B cell (primary cell): Measurements from ENCODE around the gene CSMD2. TPM values are rescaled to one million over a fixed set of nuclear protein-coding genes. Genes with fewer than 3 reads are reported as not detected.

Experiments
- ATAC-seq: fragments of 200-7000 bp; cut with Tn5 transposase; one replicate; pipeline ENCODE4 v1.10.0; 2021; ENCODE audit warnings: low read depth, mild to moderate bottlenecking, moderate number of reproducible peaks, moderate library complexity
- CTCF ChIA-PET: fragments of 350-600 bp; sonication (Branson Sonifier 250); formaldehyde crosslinking; loops from one replicate; lab custom pipeline; 2021; ENCODE audit warnings: antibody characterized with exemption, inconsistent platforms; lab: Charles Lee
- POLR2A ChIA-PET: fragments of 350-600 bp; sonication (Branson Sonifier 250); formaldehyde crosslinking; loops from one replicate; lab custom pipeline; 2021; ENCODE audit warnings: antibody characterized with exemption; lab: Charles Lee
- DNase-seq: peaks from one replicate; pipeline ENCODE4 v3.0.0; 2013
- H2AFZ ChIP-seq: 2 replicates; pipeline ENCODE4 v1.6.1; 2012; ENCODE audit warnings: mild to moderate bottlenecking, low read depth, low read length; ENCODE audit not compliant: insufficient read depth, poor library complexity, severe bottlenecking
- H3K27ac ChIP-seq, 2 donors: 1 replicate in 1 of 2; 2 replicates in 1 of 2; pipeline ENCODE4 v1.5.1; 2012 to 2013; ENCODE audit warnings: low read length in 2 of 2, mild to moderate bottlenecking in 2 of 2, moderate library complexity in 1 of 2
- H3K27me3 ChIP-seq, 4 experiments: fragments of 200-600 bp in 1 of 4; sonication (generic) in 1 of 4; replicated peaks in 1 of 4; 1 replicate in 2 of 4; 2 replicates in 2 of 4; pipeline versions ENCODE4 v1.6.1 to v1.7.0; 2013 to 2016; ENCODE audit warnings: low read length in 3 of 4, mild to moderate bottlenecking in 2 of 4, mixed read lengths in 1 of 4, moderate library complexity in 1 of 4; ENCODE audit not compliant: insufficient read depth in 4 of 4, control insufficient read depth in 3 of 4; ENCODE audit errors: control extremely low read depth in 1 of 4
- H3K36me3 ChIP-seq, 2 experiments: replicated peaks in 1 of 2; 1 replicate in 1 of 2; 2 replicates in 1 of 2; pipeline versions ENCODE4 v1.6.1 to v1.7.1; 2013; ENCODE audit warnings: low read length in 1 of 2; ENCODE audit not compliant: insufficient read depth in 2 of 2, control insufficient read depth in 1 of 2; ENCODE audit errors: control extremely low read depth in 1 of 2, extremely low read depth in 1 of 2
- H3K4me1 ChIP-seq, 2 donors: fragments of 200-600 bp in 1 of 2; sonication (generic) in 1 of 2; 1 replicate in 1 of 2; 2 replicates in 1 of 2; pipeline versions ENCODE4 v1.5.1 to v1.6.1; 2013 to 2017; ENCODE audit warnings: low read length in 2 of 2; ENCODE audit not compliant: control insufficient read depth in 2 of 2, insufficient read depth in 2 of 2
- H3K4me2 ChIP-seq: replicated peaks from 2 replicates; pipeline ENCODE3; 2012; ENCODE audit warnings: mild to moderate bottlenecking, low read depth, low read length; ENCODE audit not compliant: poor library complexity, severe bottlenecking
- H3K4me3 ChIP-seq, 5 experiments: fragments of 200-600 bp in 1 of 5; sonication (generic) in 1 of 5; 1 replicate in 3 of 5; 2 replicates in 2 of 5; pipeline versions ENCODE4 v1.5.1 to v1.7.0; 2011 to 2016; ENCODE audit warnings: low read length in 4 of 5, mild to moderate bottlenecking in 4 of 5, low read depth in 2 of 5, control low read depth in 1 of 5, moderate library complexity in 1 of 5; ENCODE audit not compliant: insufficient read depth in 1 of 5; ENCODE audit errors: control extremely low read depth in 1 of 5, extremely low read depth in 1 of 5
- H3K79me2 ChIP-seq: fragments of 200-600 bp; sonication (generic); one replicate; pipeline ENCODE4 v1.6.0; 2016; ENCODE audit warnings: low read length; ENCODE audit not compliant: control insufficient read depth, insufficient read depth
- H3K9ac ChIP-seq: fragments of 200-600 bp; sonication (generic); 2 replicates; pipeline ENCODE4 v1.6.1; 2017; ENCODE audit warnings: mild to moderate bottlenecking, low read length, moderate library complexity
- H3K9me3 ChIP-seq, 3 donors: one replicate each; pipeline versions ENCODE4 v1.6.1 to v1.7.1; 2013; ENCODE audit warnings: low read length in 2 of 3; ENCODE audit not compliant: control insufficient read depth in 2 of 3, insufficient read depth in 1 of 3; ENCODE audit errors: control extremely low read depth in 1 of 3
- H4K20me1 ChIP-seq: 2 replicates; pipeline ENCODE4 v1.6.0; 2012; ENCODE audit warnings: mild to moderate bottlenecking, low read length; ENCODE audit not compliant: insufficient read depth, control insufficient read depth, poor library complexity, severe bottlenecking
- H3K27ac Mint-ChIP-seq: one replicate; pipeline ENCODE4 v1.8.0; 2021; ENCODE audit warnings: mixed read lengths
- H3K27me3 Mint-ChIP-seq: one replicate; pipeline ENCODE4 v1.8.0; 2021; ENCODE audit warnings: mixed read lengths
- H3K4me1 Mint-ChIP-seq: one replicate; pipeline ENCODE4 v1.8.0; 2021; ENCODE audit warnings: mixed read lengths
- H3K4me3 Mint-ChIP-seq: one replicate; pipeline ENCODE4 v1.8.0; 2021; ENCODE audit warnings: mixed read lengths
- H3K9me3 Mint-ChIP-seq: one replicate; pipeline ENCODE4 v1.8.0; 2022; ENCODE audit warnings: mixed read lengths; ENCODE audit not compliant: insufficient read depth
- EZH2 ChIP-seq: IDR thresholded peaks from 2 replicates; pipeline ENCODE4 v1.6.1; 2012; ENCODE audit warnings: borderline replicate concordance, low read depth, mild to moderate bottlenecking, moderate library complexity, low read length; ENCODE audit not compliant: insufficient read depth, poor library complexity, severe bottlenecking
- WGBS: methylation state at CpG from one replicate; pipeline ENCODE4 v1.1.5; 2013; ENCODE audit warnings: missing lambda C conversion rate; ENCODE audit not compliant: insufficient coverage; 5-methylcytosine and 5-hydroxymethylcytosine counted together
- intact Hi-C: fragments of 100-400 bp; cut with micrococcal nuclease; formaldehyde crosslinking; loops from one replicate; pipeline ENCODE4 v1.10.0; 2022
- polyA plus RNA-seq: library from polyadenylated mRNA; depleted of rRNA; stranded (reverse); fragments of >200 nt; gene quantifications from 2 replicates; pipeline ENCODE4 v1.2.3, GENCODE V29; 2012
- total RNA-seq, 2 donors: library from RNA; stranded (reverse); fragments of 120-200 nt in 1 of 2; gene quantifications; 1 replicate in 1 of 2; 2 replicates in 1 of 2; pipeline versions ENCODE4 v1.2.3 to v1.2.4, GENCODE V29; 2013 to 2022
- TF ChIP-seq, protein P1 (sequence below): fragments of 200-600 bp; IDR thresholded peaks from one replicate; pipeline ENCODE4 v1.8.0; 2022; ENCODE audit warnings: antibody characterized with exemption, mild to moderate bottlenecking

CSMD2 gene
- total and polyA plus RNA-seq, 2 donors (not counting 1 experiment from before 2014, with no cell fraction given), result not detected

DNA sequence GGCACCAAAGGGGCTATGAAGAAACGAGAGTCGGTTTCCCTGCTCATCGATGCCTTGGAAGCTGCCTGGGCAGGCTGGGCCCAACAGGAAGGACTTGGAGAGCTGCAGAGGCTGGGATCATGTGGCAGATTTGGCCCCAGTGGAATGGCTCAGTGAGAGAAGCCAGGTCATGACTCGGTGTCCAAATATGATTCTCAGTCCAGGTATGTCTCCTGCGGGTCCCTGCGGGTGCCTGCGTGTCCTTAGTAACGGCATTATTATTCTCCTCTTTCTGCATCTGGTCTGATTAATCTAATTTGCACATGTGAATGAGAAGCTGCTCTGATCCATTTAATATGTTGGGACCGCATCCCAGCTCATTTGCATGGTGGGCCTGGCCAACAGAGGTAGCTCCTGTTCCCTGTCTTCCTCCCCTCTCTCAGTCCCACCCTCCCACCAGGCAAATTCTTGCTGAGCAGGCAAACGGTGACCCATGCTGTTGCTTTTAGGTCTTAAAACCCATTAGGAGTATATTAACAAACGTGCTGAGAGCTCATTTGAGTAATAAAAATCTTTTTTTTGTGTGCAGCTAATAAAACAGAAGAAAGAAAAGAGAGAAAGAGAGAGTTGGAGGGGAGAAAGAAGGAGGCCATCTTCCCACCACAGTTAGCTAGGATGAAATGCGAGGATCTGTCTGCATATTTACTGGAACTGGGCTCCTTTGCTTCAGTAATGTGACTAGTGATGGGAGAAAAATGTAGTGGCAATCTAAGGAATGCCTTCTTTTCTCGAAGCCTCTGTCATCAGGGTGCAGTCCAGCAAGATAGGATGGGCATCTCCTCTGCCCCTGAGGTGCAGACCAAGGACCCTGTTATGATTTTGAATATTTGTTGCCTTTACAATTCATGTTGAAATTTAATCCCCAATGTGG lies 167.6 kb downstream of the CSMD2 start:
- ChIA-PET POLR2A (no interaction called here), CTCF (no interaction called here)
- no peaks in the 10 kb centered on the region for H3K36me3 ChIP-seq
- H3K9me3 ChIP-seq, result no peaks in the 10 kb centered on the region
- no peak overlapping the region for H3K27ac Mint-ChIP-seq
- H3K79me2 ChIP-seq, result no peaks in the 10 kb centered on the region
- no peak overlapping the region for H3K9ac ChIP-seq
- no peak overlapping the region for H3K4me3 Mint-ChIP-seq
- H3K4me3 ChIP-seq, result no peak overlapping the region
- ATAC-seq (no peak), DNase-seq (no peak)
- no peaks in the 10 kb centered on the region for H3K9me3 Mint-ChIP-seq
- no peaks in the 10 kb centered on the region for H3K4me1 ChIP-seq
- no peak overlapping the region for H3K27ac ChIP-seq
- H3K4me1 Mint-ChIP-seq, result no peaks in the 10 kb centered on the region
- no peaks in the 10 kb centered on the region for H4K20me1 ChIP-seq
- H3K27me3 Mint-ChIP-seq, result peaks cover 19% of the 10 kb centered on the region
- H3K27me3 ChIP-seq, result no peaks in the 10 kb centered on the region
- H3K4me2 ChIP-seq, result no peak overlapping the region
- H2AFZ ChIP-seq, result no peak overlapping the region
- 88% methylated on average over 10 of the region's 13 CpGs for WGBS
- no peak for TF ChIP-seq EZH2
- TF ChIP-seq, protein P1, sequence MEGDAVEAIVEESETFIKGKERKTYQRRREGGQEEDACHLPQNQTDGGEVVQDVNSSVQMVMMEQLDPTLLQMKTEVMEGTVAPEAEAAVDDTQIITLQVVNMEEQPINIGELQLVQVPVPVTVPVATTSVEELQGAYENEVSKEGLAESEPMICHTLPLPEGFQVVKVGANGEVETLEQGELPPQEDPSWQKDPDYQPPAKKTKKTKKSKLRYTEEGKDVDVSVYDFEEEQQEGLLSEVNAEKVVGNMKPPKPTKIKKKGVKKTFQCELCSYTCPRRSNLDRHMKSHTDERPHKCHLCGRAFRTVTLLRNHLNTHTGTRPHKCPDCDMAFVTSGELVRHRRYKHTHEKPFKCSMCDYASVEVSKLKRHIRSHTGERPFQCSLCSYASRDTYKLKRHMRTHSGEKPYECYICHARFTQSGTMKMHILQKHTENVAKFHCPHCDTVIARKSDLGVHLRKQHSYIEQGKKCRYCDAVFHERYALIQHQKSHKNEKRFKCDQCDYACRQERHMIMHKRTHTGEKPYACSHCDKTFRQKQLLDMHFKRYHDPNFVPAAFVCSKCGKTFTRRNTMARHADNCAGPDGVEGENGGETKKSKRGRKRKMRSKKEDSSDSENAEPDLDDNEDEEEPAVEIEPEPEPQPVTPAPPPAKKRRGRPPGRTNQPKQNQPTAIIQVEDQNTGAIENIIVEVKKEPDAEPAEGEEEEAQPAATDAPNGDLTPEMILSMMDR, result no peak
- intact Hi-C loops, result no loop called here

DNA sequence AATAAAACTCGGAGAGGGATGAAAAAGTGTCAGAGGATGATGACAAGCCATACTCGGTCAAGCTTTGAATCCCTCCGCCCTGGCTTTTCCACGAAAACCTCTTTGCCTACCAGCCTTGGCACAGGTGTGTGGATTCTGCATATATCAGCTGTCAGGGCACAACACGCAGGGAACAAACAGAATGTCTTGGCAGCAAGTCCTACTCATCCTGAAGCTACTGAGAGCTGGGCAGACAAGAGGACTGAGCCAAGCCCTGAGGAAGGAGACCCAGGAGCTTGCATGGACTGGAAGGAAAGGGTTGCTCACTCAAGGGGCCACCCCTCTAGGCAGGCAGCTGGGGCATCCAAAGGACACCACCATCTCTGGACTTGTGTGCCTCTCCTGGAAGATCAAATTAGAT lies 168.7 kb downstream of the CSMD2 start:
- ATAC-seq, result no peak
- DNase-seq, result no peak
- H3K27ac Mint-ChIP-seq, result no peak overlapping the region

More for the DNA sequence above, 168.7 kb downstream of the CSMD2 start:
- no peaks in the 10 kb centered on the region for H3K4me1 Mint-ChIP-seq
- H3K9me3 ChIP-seq, result no peaks in the 10 kb centered on the region
- no peak for TF ChIP-seq EZH2
- no peak overlapping the region for H3K4me3 Mint-ChIP-seq
- POLR2A ChIA-PET, result no interaction called here
- intact Hi-C loops, result no loop called here
- CTCF ChIA-PET, result no interaction called here
- H3K27me3 ChIP-seq, result no peaks in the 10 kb centered on the region
- no peak overlapping the region for H3K4me2 ChIP-seq
- no peak overlapping the region for H3K27ac ChIP-seq
- WGBS, result 91% methylated on average over 5 of the region's 5 CpGs
- no peak overlapping the region for H3K9ac ChIP-seq
- no peaks in the 10 kb centered on the region for H4K20me1 ChIP-seq
- peaks cover 19% of the 10 kb centered on the region for H3K27me3 Mint-ChIP-seq
- H3K4me1 ChIP-seq, result no peaks in the 10 kb centered on the region
- H3K36me3 ChIP-seq, result no peaks in the 10 kb centered on the region
- no peak overlapping the region for H2AFZ ChIP-seq
- H3K4me3 ChIP-seq, result no peak overlapping the region
- H3K79me2 ChIP-seq, result no peaks in the 10 kb centered on the region
- H3K9me3 Mint-ChIP-seq, result no peaks in the 10 kb centered on the region
